Measurements from ENCODE around the gene TSPAN12.
"Not testable (repeated sequence)": the region's sequence is repeated elsewhere in the genome, so short reads cannot be mapped to it uniquely, and the experiment has no call there.

TSPAN12 gene, protein sequence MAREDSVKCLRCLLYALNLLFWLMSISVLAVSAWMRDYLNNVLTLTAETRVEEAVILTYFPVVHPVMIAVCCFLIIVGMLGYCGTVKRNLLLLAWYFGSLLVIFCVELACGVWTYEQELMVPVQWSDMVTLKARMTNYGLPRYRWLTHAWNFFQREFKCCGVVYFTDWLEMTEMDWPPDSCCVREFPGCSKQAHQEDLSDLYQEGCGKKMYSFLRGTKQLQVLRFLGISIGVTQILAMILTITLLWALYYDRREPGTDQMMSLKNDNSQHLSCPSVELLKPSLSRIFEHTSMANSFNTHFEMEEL

DNA sequence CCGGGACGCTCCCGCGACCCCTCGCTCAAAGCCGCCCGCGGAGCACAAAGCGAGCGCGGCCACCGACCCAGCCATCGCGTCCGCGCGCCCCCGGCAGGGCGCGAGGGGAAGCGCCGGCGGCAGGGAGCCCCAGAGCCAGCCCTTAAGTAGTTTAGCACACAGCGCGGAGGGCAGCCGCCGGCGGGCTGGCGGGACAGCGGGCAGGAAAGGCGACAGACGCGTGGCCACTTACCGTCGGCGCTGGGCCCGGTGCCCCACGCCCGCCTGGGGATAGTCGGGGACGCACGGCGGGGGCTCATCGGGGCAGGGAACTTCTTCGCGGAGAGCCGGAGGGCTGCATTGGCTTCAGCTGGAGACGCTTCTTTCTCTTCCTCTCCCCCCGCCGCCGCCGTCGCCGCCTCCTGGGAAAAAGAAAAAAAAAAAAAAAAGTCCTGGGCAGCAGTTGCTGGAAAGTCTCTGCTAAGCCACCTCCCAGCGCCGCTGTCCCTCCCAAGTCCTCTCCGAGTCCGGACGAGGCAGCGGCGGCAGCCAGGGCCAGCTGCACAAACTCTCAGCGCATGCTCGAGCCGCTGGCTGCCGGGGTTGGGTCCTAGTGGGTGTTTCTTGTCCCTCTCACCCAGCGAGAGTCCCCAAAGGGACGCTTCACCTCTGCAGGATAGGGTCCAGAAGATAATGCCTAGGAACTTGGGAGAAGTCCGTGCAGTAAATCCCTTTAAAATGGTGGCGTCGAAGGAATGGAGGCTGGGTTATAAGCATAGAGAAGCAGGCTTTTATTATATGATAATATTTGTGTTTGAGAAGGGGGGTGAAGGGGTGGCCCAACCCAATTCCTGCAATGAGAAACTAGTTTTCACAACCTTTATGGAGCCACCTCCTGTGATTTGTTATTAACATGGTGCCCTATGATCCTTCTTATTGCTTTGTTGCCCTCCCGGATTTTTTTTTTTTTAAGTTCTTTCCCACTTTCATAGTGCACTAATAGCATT lies at the start of gene TSPAN12:
Gene TSPAN12 (minus strand): TSS at position 557 of the 986 bp plus-strand sequence. CDS start 1,381 bp downstream, outside the sequence.
- no peak for DNase-seq (ENCODE audit: low read depth)

DNA sequence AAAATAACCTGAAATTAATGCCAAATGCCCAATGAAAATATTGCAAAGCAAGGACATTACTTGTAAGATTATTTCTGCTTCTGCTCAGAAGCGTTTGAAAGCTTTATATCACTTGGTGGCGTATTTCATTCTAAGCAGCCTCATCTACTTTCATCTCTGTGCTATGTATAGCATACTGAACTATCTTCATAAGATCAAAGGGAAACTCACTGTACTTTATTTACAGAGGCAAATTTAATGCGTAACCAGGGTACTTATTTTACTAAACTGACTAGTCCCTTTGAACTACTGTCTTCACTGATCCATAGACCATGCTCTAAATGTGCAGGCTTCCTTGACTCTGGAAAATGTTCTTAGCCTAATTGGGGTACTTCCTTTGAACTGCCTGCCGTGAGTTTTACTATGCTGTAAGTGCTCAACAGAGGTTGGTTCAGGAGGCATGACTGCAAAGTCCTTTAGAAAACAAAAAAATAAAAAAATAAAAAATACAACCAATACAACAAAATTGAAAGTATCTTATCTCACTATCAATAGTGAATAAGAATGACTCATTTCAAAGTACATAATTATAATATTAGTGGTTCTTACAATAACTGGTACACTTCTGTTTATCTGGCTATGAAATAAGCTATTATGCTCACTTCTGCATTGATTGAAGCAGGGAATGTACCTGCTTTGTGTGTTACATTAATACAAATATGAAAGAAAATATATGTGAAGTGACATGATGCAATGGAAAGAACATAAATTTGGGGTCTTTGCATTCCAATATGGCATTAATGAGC lies 41.0 kb upstream of the TSPAN12 start:
- no peak for DNase-seq (ENCODE audit: low read depth)

DNA sequence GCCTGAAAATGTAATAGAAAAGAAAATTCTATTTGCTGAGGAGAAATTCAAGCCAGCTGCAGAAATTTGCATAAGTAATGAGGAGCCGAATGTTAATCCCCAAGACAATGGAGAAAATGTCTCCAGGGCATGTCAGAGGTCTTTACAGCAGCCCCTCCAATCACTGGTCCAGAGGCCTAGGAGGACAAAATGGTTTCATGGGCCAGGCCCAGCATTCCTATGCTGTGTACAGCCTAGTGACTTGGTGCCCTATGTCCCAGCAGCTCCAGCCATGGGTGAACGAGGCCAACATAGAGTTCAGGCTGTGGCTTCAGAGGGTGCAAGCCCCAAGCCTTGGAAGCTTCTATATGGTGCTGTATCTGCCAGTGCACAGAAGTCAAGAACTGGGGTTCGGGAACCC lies 37.3 kb upstream of the TSPAN12 start:
- DNase-seq (ENCODE audit: low read depth), result not testable (repeated sequence)

DNA sequence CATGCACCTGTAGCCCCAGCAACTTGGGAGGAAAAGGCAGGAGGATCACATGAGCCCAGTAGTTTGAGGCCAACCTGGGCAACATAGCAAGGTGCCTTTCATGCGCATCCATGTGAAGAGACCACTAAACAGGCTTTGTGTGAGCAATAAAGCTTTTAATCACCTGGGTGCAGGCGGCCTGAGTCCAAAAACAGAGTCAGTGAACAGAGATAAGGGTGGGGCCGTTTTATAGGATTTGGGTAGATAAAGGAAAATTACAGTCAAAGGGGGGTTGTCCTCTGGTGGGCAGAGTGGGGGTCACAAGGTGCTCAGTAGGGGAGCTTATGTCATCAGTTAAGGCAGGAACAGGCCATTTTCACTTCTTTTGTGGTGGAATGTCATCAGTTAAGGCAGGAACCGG lies 27.7 kb upstream of the TSPAN12 start:
- not testable (repeated sequence) for DNase-seq (ENCODE audit: low read depth)

DNA sequence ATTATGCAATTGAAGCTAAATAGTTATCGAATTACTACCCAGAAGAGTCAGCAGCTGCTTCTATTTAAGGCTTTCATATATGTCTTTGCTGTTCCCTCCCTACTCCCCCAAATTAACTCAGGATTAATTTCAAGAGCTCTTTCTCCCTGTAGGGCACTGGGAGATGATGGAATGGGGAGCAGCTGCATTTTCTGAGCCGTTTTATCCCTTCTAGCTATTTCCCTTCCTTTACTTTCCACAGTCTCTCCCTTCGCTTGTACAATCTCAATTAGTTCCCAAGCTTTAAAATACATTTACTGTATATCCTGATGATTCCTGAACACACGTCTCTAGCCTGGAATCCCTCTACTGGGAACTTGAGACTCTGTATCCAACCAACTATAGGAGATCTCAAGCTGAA lies 19.8 kb upstream of the TSPAN12 start:
- DNase-seq (ENCODE audit: low read depth), result no peak

DNA sequence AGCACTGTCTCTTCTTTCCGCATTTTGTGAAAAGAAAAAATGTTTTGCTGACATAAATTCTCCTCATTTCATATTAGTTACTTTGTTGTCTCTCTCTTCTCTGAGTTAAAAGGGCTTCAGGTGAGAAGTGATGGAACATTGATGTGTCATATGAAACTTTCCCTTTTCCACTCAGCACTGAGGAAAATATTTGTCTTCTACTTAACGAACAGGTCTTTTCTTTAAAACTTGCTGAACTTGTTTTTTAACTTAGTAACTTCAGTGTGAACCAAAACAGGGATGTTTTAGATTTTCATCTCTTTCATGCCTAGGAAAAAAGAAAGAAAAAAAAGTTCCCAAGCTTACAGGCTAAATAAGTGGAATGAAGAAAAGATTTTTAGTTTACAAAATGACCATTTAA lies 19.0 kb upstream of the TSPAN12 start:
- DNase-seq (ENCODE audit: low read depth), result no peak

DNA sequence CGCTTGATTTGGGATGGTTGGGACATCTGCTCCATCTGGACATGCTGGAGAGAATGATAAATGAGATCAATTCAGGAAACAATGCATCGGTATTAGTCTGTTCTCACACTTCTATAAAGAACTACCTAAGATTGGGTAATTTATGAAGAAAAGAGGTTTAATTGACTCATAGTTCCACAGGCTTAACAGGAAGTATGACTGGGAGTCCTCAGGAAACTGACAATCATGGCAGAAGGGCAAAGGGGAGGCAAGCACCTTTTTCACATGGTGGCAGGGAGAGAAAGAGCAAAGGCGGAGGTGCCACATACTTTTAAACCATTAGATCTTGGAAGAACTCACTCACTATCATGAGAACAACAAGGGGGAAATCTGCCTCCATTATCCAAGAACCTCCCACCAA lies 16.8 kb upstream of the TSPAN12 start:
- no peak for DNase-seq (ENCODE audit: low read depth)

DNA sequence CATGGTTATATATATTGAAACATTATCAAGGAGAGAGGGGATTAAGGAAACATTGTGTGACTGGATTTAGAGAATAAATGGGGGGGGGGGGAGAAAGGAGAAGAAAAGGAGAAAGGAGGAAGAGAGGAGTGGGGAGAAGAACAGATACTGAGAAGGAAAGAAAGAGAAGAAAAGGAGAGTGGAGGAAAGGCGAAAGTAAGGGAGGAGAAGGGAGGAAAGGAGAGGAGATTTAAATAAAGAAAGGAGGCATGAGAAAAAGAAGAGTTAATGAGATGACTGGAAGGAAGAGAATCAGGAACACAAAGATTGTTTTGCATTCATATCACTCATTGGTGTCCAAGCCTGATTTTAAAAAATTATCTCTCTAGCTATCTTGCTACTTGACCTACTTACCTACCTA lies 16.1 kb upstream of the TSPAN12 start:
- no peak for DNase-seq (ENCODE audit: low read depth)

DNA sequence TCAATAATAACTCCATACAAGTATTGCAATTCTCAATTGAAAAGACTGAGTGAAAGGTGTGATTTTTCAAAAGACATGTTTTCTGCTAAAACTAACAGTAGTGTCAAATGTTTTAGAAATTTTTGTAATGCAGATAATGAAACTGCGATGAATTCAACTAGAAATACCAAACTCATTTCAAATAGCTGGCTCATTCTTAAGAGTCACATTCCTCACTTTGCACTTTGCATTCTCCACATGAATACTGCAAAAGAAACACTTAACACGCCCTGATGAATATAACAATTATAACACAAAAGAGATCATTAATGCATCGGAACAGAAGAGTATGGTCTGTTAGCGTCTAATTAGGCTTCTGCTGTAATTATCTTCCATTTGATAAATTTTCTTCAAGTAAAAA lies 15.5 kb upstream of the TSPAN12 start:
- DNase-seq (ENCODE audit: low read depth), result no peak

DNA sequence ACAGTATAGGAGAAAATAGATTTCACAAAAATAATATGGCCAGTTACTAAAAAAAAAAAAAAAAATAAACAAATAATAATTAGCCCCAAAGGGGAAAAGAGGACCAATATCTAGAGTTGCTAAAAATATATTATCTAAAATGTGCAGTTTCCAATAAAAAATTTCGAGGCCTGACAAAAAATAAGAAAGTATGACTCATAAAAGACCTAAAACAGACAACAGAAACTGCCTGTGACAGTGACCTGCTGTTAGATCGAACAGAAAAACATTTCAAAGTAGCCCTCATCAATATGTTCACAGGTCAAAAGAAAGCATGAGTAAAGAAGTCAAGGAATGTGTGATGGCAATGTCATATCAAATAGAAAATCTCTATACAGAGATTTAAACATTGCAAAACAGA lies 11.8 kb upstream of the TSPAN12 start:
- no peak for DNase-seq (ENCODE audit: low read depth)

DNA sequence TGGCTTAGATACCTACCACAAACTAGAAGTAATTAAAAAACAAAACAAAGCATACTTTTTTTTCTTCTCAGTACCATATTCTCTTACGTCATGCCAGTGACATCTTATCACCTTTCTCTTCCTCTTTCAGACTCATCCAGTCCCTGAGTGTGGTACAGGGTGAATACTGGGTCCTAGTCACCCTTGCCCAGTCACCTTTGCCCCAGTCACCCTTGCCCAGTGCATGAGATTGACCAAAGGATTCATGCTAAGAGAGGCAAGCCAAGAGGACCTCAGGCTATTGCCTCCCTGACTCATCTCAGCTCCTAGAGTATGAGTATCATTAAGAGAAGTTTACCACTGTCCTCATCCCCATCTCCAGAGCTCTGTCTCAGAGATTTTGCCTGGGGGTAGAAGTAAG lies 10.0 kb upstream of the TSPAN12 start:
- no peak for DNase-seq (ENCODE audit: low read depth)

DNA sequence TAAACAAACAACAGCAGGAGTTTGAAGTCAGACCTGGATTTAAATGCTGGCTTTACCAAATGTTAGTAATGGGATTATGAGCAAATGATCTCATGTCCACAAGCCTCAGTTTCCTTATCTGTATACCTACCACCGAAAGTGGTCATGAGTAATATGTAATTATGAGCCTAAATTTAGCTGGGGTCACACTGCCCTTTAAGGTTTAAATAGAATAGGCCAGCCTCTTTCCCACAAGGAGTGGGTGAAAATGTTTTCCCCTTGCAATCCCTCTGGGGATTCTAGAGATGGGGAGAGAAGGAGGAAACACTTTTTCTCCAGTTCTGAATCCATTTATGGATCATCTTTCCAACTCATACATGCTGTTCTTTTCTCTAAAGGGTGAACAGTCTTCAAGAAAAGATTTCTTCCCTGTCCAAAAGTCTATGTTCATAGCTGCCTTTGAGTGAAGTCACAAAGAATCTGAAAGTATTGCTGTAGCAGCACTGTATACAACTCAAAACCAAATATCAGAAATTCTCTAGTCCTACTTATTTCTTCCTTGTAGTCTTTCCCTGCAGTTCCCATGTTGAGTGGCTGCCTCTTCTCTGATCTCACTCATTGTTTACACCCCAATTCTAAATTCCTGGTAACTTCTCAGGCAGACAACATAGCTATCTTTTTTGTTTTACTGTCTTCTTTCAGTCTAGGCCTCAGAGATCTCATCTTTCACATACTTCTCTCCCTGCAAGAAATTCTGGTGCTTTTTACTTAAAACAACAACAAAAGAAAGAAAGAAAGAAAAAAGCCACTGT lies 7.4 kb upstream of the TSPAN12 start:
- no peak for DNase-seq (ENCODE audit: low read depth)

DNA sequence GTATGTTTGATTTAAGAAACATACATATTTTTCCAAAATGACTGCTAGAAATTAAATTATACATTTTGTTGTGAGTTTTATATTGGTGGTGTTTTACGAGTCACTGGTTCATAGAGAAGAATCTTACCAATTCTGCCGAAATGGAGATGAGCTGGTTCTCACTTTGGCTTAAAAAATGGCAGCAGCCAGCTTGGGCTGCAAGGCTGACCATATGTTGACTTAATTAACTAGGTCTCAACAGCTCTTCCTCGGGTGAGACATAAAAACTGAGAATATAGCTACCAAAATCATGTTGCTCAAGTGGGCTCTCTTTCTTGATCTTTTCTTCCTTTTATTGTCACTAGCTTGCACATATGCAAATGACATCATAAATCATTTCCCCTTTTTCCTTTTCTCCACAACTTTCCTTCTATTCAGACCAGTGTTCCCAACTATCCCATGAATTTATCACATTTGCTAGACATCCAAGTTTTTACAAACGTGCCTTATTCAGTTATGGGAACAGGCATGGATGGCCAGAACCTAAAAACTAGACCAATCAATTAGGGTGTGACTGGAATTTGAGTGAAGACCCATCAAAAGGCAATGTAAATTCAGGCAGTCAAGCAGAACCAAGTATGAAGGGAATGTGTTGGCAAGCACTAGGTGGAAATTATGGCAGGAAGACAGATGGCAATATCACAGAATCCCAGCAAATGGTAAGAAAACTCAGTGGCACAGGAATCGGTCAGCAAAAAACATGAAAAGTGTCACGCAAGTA lies 6.4 kb upstream of the TSPAN12 start:
- DNase-seq (ENCODE audit: low read depth), result no peak

DNA sequence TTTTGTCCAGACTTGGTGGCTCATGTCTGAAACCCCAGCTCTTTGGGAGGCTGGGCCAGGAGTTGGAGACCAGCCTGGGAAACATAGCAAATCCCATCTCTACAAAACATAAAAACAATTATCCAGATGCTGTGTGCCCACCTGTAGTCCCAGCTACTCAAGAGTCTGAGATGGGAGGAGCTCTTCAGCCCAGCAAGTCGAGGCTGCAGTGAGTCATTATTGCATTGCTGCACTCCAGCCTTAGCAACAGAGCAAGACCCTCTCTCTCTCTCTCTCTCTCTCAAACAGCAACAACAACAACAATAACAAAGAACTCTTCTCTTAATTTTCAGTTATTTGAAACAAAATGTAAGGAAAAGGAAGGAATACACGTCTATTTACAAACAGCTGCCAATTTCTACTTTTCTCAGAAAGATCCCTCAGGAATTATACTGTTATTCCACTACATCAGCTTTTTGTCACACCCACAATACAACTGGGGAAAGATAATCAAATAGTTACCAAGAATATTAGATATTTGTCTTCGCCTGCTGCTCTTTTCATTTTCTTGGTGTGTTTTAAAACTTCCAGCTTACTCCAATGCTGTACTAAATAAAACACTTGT lies 5.1 kb upstream of the TSPAN12 start:
- no peak for DNase-seq (ENCODE audit: low read depth)

DNA sequence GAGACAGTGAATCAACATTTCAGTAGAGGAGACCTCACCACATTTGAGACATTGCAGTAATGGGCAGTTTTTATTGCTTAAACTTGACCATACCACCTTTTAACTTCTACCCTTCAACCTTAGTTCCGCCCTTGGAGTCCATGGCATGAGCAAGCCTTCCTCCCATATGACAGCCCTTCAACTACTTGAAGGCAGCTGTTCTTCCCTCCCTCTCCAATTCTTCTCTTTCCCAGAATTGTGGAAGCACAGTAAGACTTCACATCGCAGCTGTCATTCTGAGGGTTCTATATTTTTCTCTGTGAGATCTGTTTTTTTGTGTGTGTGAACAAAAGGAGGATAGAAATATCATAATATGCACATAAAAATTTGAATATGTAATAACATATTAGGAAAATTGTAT lies 2.2 kb upstream of the TSPAN12 start:
- DNase-seq (ENCODE audit: low read depth), result no peak

DNA sequence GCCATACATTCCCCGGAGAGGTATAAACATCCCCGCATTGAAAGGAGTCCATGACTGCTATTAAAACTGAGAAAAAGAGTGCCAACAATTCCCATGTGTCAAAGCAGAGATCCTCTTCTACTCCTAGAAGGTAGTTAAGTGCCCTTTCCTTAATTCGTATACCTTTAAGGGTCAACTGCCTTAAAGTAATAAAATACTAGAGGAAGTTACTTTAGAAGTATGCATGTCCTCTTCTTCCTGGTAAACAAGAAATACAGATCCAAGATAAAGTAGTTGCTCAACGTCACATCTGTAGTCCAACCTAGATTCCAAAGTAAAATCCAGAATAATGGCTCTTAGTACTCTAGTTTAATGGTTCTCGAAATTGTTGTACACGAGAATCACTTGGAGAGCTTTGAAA lies 1.5 kb upstream of the TSPAN12 start:
- DNase-seq (ENCODE audit: low read depth), result no peak

DNA sequence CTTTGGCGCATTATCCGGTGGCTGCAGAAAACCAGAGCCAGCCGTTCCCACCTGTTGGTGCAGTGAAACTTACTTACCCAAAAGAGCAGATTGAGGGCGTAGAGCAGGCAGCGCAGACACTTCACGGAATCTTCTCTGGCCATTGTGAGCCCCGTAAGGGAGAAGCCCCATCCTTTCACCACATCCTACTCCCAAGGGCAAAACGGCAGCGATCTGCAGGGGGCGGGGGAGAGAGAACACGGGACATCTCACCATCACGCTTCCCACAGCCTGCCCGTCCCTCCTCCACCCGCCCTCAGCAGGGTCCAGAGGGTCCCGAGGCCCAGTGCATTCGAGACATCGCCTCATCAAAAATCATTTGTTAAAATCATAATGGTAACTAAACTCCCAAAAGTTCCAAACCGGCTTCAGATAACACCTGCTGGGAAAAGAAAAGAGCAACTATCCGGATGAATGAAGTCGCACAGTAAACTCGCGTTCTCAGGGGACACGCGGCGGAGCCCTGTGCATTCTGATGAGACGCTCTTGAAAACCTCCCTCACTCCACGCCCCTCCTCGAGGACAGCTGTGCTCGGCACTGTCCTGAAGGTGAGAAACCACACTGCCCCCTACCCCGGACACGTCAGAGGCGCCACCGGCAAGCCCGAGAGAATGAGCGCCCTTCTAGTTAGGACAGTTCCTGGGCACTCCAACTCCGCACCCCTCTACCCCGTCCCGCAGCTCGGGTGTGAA lies 1.2 kb downstream of the TSPAN12 start:
- DNase-seq (ENCODE audit: low read depth), result no peak

DNA sequence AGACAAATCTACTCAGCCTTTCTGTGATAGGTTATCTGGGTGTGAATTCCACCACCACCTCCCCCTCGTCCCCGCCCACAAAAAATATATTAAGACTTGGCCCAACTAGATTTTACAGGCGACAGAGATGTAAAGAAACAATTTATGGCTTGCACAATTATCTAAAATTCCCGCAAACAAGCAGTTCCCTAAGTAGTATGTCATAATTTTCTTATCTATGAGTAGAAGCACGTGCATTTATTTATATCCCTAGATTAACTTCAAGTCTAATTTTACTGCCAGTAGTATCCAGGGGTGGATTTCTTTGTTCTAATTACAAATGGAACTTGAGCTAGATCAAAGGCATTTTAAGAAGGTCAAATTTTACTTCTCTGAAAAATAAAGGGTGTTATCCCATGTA lies 1.7 kb downstream of the TSPAN12 start:
- no peak for DNase-seq (ENCODE audit: low read depth)

DNA sequence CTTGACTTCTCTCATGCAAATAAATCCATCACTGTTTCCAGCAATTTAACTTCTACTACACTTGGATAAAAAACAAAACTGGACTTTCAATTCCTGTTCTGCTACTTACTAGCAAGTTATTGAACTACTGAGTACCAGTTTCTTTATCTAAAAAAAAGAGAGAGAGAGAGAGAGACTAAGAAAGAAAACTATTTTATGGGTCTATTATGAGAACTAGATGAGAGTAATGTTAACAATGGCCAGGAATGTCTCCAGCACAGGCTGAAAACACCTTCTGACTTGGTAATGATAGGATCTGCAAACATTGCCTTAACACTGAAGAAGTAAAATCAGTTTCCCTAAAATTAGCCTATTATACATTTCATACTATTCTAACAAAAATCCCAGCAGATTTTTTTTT lies 5.2 kb downstream of the TSPAN12 start:
- no peak for DNase-seq (ENCODE audit: low read depth)

DNA sequence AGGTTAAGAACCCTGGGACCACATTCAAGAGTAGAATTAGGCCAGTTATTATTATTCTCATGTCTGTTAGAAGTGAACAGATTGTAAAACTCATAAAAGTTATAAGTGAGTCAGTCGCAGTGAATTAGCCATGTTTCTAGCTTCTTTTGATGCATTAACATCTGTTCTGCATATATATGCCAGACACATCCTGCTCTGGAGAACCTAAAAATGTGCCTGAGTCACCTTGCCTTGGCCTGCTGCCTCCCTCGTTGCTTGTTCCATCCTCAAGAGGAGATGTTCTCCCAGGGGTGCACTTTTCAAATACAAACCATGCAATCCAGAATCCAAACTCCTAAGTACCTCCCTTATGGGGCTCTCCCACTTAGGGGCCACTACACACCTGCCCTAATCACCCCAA lies 14.8 kb downstream of the TSPAN12 start:
- no peak for DNase-seq (ENCODE audit: low read depth)
